Mucosa of descending colon (tissue), 3 donors: ENCODE data around the gene CLCN1. TPM values are rescaled to one million over a fixed set of nuclear protein-coding genes. Genes with fewer than 3 reads are reported as not detected.
"Not testable (repeated sequence)": the region's sequence is repeated elsewhere in the genome, so short reads cannot be mapped to it uniquely, and the experiment has no call there.

Experiments
- ATAC-seq: fragments of 200-7000 bp; cut with Tn5 transposase; one replicate; pipeline ENCODE4 v1.9.1; 2020; ENCODE audit warnings: mild to moderate bottlenecking, moderate library complexity
- DNase-seq, 3 donors: peaks; one replicate each; pipeline ENCODE4 v3.0.0-alpha.2; 2020
- H3K36me3 ChIP-seq: fragments of 200-600 bp; one replicate; pipeline ENCODE4 v1.8.0; 2021; ENCODE audit warnings: low read depth, mild to moderate bottlenecking
- H3K4me1 ChIP-seq: fragments of 200-600 bp; one replicate; pipeline ENCODE4 v1.8.0; 2021; ENCODE audit warnings: low read depth, mild to moderate bottlenecking
- H3K4me3 ChIP-seq: fragments of 200-600 bp; one replicate; pipeline ENCODE4 v1.8.0; 2021; ENCODE audit warnings: mild to moderate bottlenecking
- H3K9me3 ChIP-seq: fragments of 200-600 bp; one replicate; pipeline ENCODE4 v1.8.0; 2021; ENCODE audit warnings: mild to moderate bottlenecking
- CTCF ChIP-seq: fragments of 200-600 bp; IDR thresholded peaks from one replicate; pipeline ENCODE4 v1.8.0; 2022; ENCODE audit warnings: antibody characterized with exemption, mild to moderate bottlenecking
- intact Hi-C, 2 donors: fragments of 100-400 bp; cut with DNase I in 1 of 2; cut with micrococcal nuclease in 1 of 2; formaldehyde crosslinking; loops; one replicate each; pipeline versions ENCODE4 v1.11.0 to v1.11.1; 2022; cut with DNase I, micrococcal nuclease
- total RNA-seq, 3 donors: library from RNA; stranded (reverse); fragmentation: NEBNext Ultra II Directional in 2 of 3; extraction: Animal tissue kit (Norgen Biotek cat#: 25700) in 2 of 3; gene quantifications; one replicate each; pipeline versions ENCODE4 v1.2.1 to v1.2.4, GENCODE V29; 2021 to 2023
- donor health status: DM: no; HTN: no; CAD: no; lungs with moderate emphysema.
- donor health status: DM: no; HTN: no; CAD: no.
- donor health status: DM: no; HTN: yes; CAD: no.

CLCN1 gene
- total RNA-seq, 3 donors from 2014 or later = not detected

GRCh38 chr7:143287935-143288826, 27.7 kb upstream of the CLCN1 start, which contains the start of gene CASP2:
TSS of gene CASP2 (plus strand) at chr7:143288351. CDS start at chr7:143288456, 105 bp downstream.
- peak; percentile 43 for TF ChIP-seq CTCF
- ATAC-seq = peak; percentile 84
- H3K36me3 ChIP-seq = no peaks in the 10 kb centered on the region
- no peaks in the 10 kb centered on the region for H3K9me3 ChIP-seq
- DNase-seq = peak; percentile 98 to 99 (median 99)
- peak within 1 kb of the TSS; percentile 82 for H3K4me3 ChIP-seq
- intact Hi-C loops = no loop called here
- H3K4me1 ChIP-seq = peaks cover 47% of the 10 kb centered on the region

GRCh38 chr7:143288836-143289235, 27.1 kb upstream of the CLCN1 start:
- Histone ChIP-seq H3K9me3 (no peaks in the 10 kb centered on the region), H3K4me1 (peaks cover 41% of the 10 kb centered on the region), H3K36me3 (no peaks in the 10 kb centered on the region), H3K4me3 (peak overlapping the region; percentile 82)
- no peak for TF ChIP-seq CTCF
- intact Hi-C loops = no loop called here
- ATAC-seq = no peak
- no peak for DNase-seq

- DNase-seq (no peak), ATAC-seq (no peak)
- H3K9me3 ChIP-seq = no peaks in the 10 kb centered on the region
- no peaks in the 10 kb centered on the region for H3K36me3 ChIP-seq
- intact Hi-C loops = no loop called here
- no peak for TF ChIP-seq CTCF
- H3K4me1 ChIP-seq = peaks cover 35% of the 10 kb centered on the region
- no peak overlapping the region for H3K4me3 ChIP-seq
Observed at GRCh38 chr7:143289421-143289820, 26.5 kb upstream of the CLCN1 start.

GRCh38 chr7:143289888-143290287, 26.0 kb upstream of the CLCN1 start:
- peaks cover 35% of the 10 kb centered on the region for H3K4me1 ChIP-seq
- not testable (repeated sequence) for ATAC-seq, H3K9me3 ChIP-seq, H3K36me3 ChIP-seq, H3K4me3 ChIP-seq, DNase-seq
- intact Hi-C loops = loop anchor here in 1 of 2 donors (10.0 kb wide), 1 partner anchor 45 kb away; no protein-coding TSS in a partner anchor

- no peak for ATAC-seq
- no peak overlapping the region for H3K4me3 ChIP-seq
- H3K36me3 ChIP-seq = no peaks in the 10 kb centered on the region
- peaks cover 35% of the 10 kb centered on the region for H3K4me1 ChIP-seq
- no peak for TF ChIP-seq CTCF
- H3K9me3 ChIP-seq = no peaks in the 10 kb centered on the region
- intact Hi-C loops = loop anchor here in 1 of 2 donors (10.0 kb wide), 1 partner anchor 45 kb away; no protein-coding TSS in a partner anchor
- DNase-seq = no peak
Observed at GRCh38 chr7:143290293-143290692, 25.6 kb upstream of the CLCN1 start.

GRCh38 chr7:143292876-143293275, 23.0 kb upstream of the CLCN1 start:
- Histone ChIP-seq H3K36me3 (no peaks in the 10 kb centered on the region), H3K4me1 (peaks cover 22% of the 10 kb centered on the region), H3K9me3 (no peaks in the 10 kb centered on the region), H3K4me3 (no peak overlapping the region)
- ATAC-seq (no peak), DNase-seq (no peak)
- TF ChIP-seq CTCF = no peak
- intact Hi-C loops = loop anchor here in 1 of 2 donors (10.0 kb wide), 1 partner anchor 48 kb away; no protein-coding TSS in a partner anchor
